Trophoblast cell (in vitro differentiated cells and primary cell): ENCODE measurements around the gene B9D2. TPM values are rescaled to one million over a fixed set of nuclear protein-coding genes. Genes with fewer than 3 reads are reported as not detected.

Source experiments
- DNase-seq, 2 donors: peaks; one replicate each; pipeline ENCODE4 v3.0.0-alpha.2; 2016
- H2AFZ ChIP-seq: 2 replicates; pipeline ENCODE4 v1.6.1; 2013; ENCODE audit warnings: low read length, moderate library complexity, mild to moderate bottlenecking; ENCODE audit not compliant: insufficient read depth, poor library complexity
- H2AK5ac ChIP-seq: 2 replicates; pipeline ENCODE4 v1.6.1; 2013; ENCODE audit warnings: mild to moderate bottlenecking, low read length
- H2BK120ac ChIP-seq: 2 replicates; pipeline ENCODE4 v1.6.1; 2013; ENCODE audit warnings: low read length, mild to moderate bottlenecking, moderate library complexity; ENCODE audit not compliant: insufficient read depth, poor library complexity
- H2BK12ac ChIP-seq: 2 replicates; pipeline ENCODE4 v1.6.1; 2013; ENCODE audit warnings: mild to moderate bottlenecking, low read length, moderate library complexity
- H2BK5ac ChIP-seq: 2 replicates; pipeline ENCODE4 v1.6.1; 2013; ENCODE audit warnings: low read length, low read depth, moderate library complexity, mild to moderate bottlenecking; ENCODE audit not compliant: poor library complexity
- H3K14ac ChIP-seq: 2 replicates; pipeline ENCODE4 v1.6.1; 2013; ENCODE audit warnings: mild to moderate bottlenecking, low read length
- H3K18ac ChIP-seq: 2 replicates; pipeline ENCODE4 v1.6.1; 2013; ENCODE audit warnings: mild to moderate bottlenecking, low read length
- H3K23ac ChIP-seq: 2 replicates; pipeline ENCODE4 v1.6.1; 2013; ENCODE audit warnings: low read length
- H3K27ac ChIP-seq: 2 replicates; pipeline ENCODE4 v1.5.1; 2013; ENCODE audit warnings: low read depth, mild to moderate bottlenecking, inconsistent platforms, low read length, moderate library complexity
- H3K27me3 ChIP-seq: 2 replicates; pipeline ENCODE4 v1.6.1; 2013; ENCODE audit warnings: inconsistent platforms, mild to moderate bottlenecking, low read length, moderate library complexity; ENCODE audit not compliant: insufficient read depth
- H3K36me3 ChIP-seq, 2 experiments: 1 replicate in 1 of 2; 2 replicates in 1 of 2; pipeline ENCODE4 v1.6.1; 2013; ENCODE audit warnings: low read length in 2 of 2, mild to moderate bottlenecking in 2 of 2, moderate library complexity in 1 of 2; ENCODE audit not compliant: insufficient read depth in 2 of 2, control insufficient read depth in 1 of 2
- H3K4ac ChIP-seq: 2 replicates; pipeline ENCODE4 v1.6.1; 2013; ENCODE audit warnings: low read depth, mild to moderate bottlenecking, low read length, moderate library complexity
- H3K4me1 ChIP-seq, 2 experiments: 1 replicate in 1 of 2; 2 replicates in 1 of 2; pipeline ENCODE4 v1.6.1; 2013; ENCODE audit warnings: low read length in 2 of 2, mild to moderate bottlenecking in 2 of 2, moderate library complexity in 1 of 2; ENCODE audit not compliant: insufficient read depth in 2 of 2, control insufficient read depth in 1 of 2
- H3K4me2 ChIP-seq: 2 replicates; pipeline ENCODE4 v1.6.1; 2013; ENCODE audit warnings: inconsistent platforms, mild to moderate bottlenecking, low read length, moderate library complexity
- H3K4me3 ChIP-seq: 2 replicates; pipeline ENCODE4 v1.5.1; 2013; ENCODE audit warnings: mild to moderate bottlenecking, low read depth, low read length, inconsistent platforms
- H3K79me1 ChIP-seq: one replicate; pipeline ENCODE4 v1.6.1; 2013; ENCODE audit warnings: low read length
- H3K79me2 ChIP-seq: 2 replicates; pipeline ENCODE4 v1.6.1; 2013; ENCODE audit warnings: low read length, mild to moderate bottlenecking; ENCODE audit not compliant: control insufficient read depth, insufficient read depth, poor library complexity
- H3K9ac ChIP-seq: 2 replicates; pipeline ENCODE4 v1.6.1; 2013; ENCODE audit warnings: mild to moderate bottlenecking, low read length
- H3K9me3 ChIP-seq: 2 replicates; pipeline ENCODE4 v1.6.1; 2013; ENCODE audit warnings: low read depth, mild to moderate bottlenecking, control low read depth, inconsistent platforms, low read length; ENCODE audit not compliant: insufficient read depth
- H4K12ac ChIP-seq: 2 replicates; pipeline ENCODE4 v1.6.1; 2013; ENCODE audit warnings: low read depth, mild to moderate bottlenecking, low read length, moderate library complexity
- H4K8ac ChIP-seq: 2 replicates; pipeline ENCODE4 v1.6.1; 2013; ENCODE audit warnings: low read depth, mild to moderate bottlenecking, low read length, moderate library complexity
- H4K91ac ChIP-seq: one replicate; pipeline ENCODE4 v1.6.1; 2013; ENCODE audit warnings: low read depth, mild to moderate bottlenecking, low read length, moderate library complexity
- WGBS: extraction: QIAGEN DNeasy Blood & Tissue Kit; methylation state at CpG from one replicate; pipeline ENCODE4 v1.1.7; 2013; ENCODE audit warnings: missing lambda C conversion rate; ENCODE audit not compliant: insufficient read length, insufficient coverage; ENCODE audit errors: extremely low coverage; 5-methylcytosine and 5-hydroxymethylcytosine counted together
- polyA plus RNA-seq: library from polyadenylated mRNA; stranded (reverse); fragments of 200-250 nt; gene quantifications from 2 replicates; pipeline ENCODE4 v1.2.3, GENCODE V29; 2013

The B9D2 gene, protein sequence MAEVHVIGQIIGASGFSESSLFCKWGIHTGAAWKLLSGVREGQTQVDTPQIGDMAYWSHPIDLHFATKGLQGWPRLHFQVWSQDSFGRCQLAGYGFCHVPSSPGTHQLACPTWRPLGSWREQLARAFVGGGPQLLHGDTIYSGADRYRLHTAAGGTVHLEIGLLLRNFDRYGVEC
- 3.2 TPM in 2 replicates for polyA plus RNA-seq

DNA sequence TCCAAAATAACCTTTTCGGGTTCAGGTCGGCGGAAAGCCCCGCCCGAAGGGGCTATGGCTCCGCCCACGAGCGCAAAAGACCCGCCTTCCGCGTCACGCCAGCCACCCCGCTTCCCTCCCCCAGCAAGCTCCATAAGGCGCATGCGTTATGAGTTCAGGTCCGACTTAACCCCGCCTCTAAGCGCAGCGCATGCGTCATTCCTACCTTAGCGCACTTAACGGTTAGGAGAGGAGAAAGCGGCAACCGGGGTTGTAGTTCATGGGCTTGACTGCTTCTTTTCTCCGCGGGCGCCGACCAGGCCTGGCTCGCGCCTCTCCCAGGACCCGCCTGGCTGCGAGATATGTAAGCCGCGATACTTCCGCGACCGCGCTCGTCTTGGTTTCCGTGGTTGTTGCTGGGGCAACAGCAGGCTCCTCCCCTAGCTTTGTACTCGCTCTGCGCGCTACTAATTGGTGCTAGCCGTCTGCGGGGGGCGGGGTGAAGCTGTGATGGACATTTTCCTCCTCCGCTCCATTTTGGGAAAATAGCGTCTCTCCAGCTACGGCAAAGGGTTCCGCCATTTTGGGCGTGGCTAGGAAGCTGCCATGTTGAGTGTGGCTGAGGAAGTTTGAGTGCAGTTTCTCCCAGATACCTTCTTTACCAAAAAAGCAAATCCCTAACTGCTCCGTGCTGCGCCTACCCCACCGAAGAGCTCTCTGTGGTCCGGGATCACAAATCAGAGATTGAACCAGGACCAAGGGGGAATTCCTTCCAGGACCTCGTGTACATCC is at the start of gene B9D2:
Gene B9D2, minus strand, starts transcription at position 397 of the 771 bp plus-strand sequence. CDS start 630 bp downstream, outside the sequence.
- H3K36me3 ChIP-seq: no peaks in the 10 kb centered on the region
- H3K79me1 ChIP-seq: peaks cover 8% of the 10 kb centered on the region
- peak within 1 kb of the TSS; percentile 81 for H4K12ac ChIP-seq
- H3K23ac ChIP-seq: no peak within 1 kb of the TSS
- peak within 1 kb of the TSS; percentile 84 for H4K91ac ChIP-seq
- H4K8ac ChIP-seq: peak within 1 kb of the TSS; percentile 93
- peak within 1 kb of the TSS; percentile 89 for H3K4me2 ChIP-seq
- peak within 1 kb of the TSS; percentile 71 for H2BK5ac ChIP-seq
- H2AFZ ChIP-seq: peak within 1 kb of the TSS; percentile 90
- peak within 1 kb of the TSS; percentile 48 for H2BK120ac ChIP-seq
- DNase-seq: peak; percentile 98 to 99
- no peak within 1 kb of the TSS for H2BK12ac ChIP-seq
- peak within 1 kb of the TSS; percentile 82 for H3K9ac ChIP-seq
- H3K27me3 ChIP-seq: no peaks in the 10 kb centered on the region
- no peaks in the 10 kb centered on the region for H3K9me3 ChIP-seq
- H3K27ac ChIP-seq: peak within 1 kb of the TSS; percentile 90
- H3K79me2 ChIP-seq: peaks cover 2% of the 10 kb centered on the region
- H3K4ac ChIP-seq: peak within 1 kb of the TSS; percentile 58
- H3K18ac ChIP-seq: peak within 1 kb of the TSS; percentile 81
- H3K4me3 ChIP-seq: peak within 1 kb of the TSS; percentile 87
- peak within 1 kb of the TSS; percentile 76 for H3K14ac ChIP-seq
- H3K4me1 ChIP-seq: peaks cover 4 to 6% of the 10 kb centered on the region in 2 experiments
- no CpG with 5 or more reads among the region's 56 CpGs for WGBS
- H2AK5ac ChIP-seq: peak within 1 kb of the TSS; percentile 77

DNA sequence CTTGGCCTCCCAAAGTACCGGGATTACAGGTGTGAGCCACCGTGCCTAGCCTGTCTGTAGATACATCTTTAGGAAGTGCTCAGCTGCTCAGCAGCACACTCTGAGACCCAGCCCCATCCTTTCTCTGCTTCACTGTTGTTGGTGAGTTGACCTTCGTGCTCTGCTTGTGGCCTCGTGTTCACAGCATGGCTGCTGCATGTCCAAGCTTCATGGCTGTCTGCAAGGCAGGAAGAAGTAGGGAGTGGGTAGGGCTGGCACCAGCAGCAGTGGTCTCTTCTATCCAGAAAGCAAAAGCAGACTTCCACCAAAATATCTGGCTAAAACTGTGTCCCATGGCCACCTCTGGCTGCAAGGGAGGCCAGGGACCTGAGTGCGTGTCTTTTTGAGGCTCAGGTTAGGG is 49.0 kb upstream of the B9D2 start:
- no peaks in the 10 kb centered on the region for H3K79me2 ChIP-seq
- H3K9ac ChIP-seq: no peak overlapping the region
- H3K18ac ChIP-seq: no peak overlapping the region
- peaks cover 19 to 21% of the 10 kb centered on the region in 2 experiments for H3K36me3 ChIP-seq
- no peak overlapping the region for H2AFZ ChIP-seq
- no peak overlapping the region for H4K8ac ChIP-seq
- no peak for DNase-seq
- H2BK5ac ChIP-seq: no peak overlapping the region
- H3K27me3 ChIP-seq: no peaks in the 10 kb centered on the region
- H3K4me2 ChIP-seq: no peak overlapping the region
- no peak overlapping the region for H3K4ac ChIP-seq
- H3K4me1 ChIP-seq: peaks cover 5 to 8% of the 10 kb centered on the region in 2 experiments
- no peak overlapping the region for H2BK120ac ChIP-seq
- H3K23ac ChIP-seq: no peak overlapping the region
- no peak overlapping the region for H3K4me3 ChIP-seq
- H2BK12ac ChIP-seq: no peak overlapping the region
- peaks cover 3% of the 10 kb centered on the region for H3K9me3 ChIP-seq
- no peak overlapping the region for H4K91ac ChIP-seq
- H2AK5ac ChIP-seq: no peak overlapping the region
- no peaks in the 10 kb centered on the region for H3K79me1 ChIP-seq
- H3K14ac ChIP-seq: no peak overlapping the region
- no peak overlapping the region for H3K27ac ChIP-seq
- H4K12ac ChIP-seq: no peak overlapping the region
- WGBS: no CpG with 5 or more reads among the region's 5 CpGs

DNA sequence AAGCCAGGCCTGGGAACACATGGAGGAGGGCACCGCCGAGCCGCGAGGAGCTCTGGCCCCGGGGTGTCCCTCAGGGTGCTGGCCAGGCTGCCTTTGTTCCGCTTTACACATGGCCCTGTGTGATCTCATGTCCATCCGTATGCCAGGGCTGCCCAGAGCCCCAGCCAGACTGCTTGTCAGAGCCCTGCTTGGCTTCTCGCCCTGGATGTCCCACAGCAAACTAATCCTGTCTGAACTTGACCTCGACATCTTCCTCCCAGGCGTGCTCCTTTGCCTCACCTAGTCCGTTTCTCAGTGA is 48.0 kb upstream of the B9D2 start:
- no peaks in the 10 kb centered on the region for H3K79me1 ChIP-seq
- no peak overlapping the region for H3K23ac ChIP-seq
- H2BK5ac ChIP-seq: no peak overlapping the region
- H3K14ac ChIP-seq: no peak overlapping the region
- H2AK5ac ChIP-seq: no peak overlapping the region
- H3K27me3 ChIP-seq: no peaks in the 10 kb centered on the region
- H3K4me2 ChIP-seq: no peak overlapping the region
- no peak overlapping the region for H4K12ac ChIP-seq
- H3K9me3 ChIP-seq: peaks cover 3% of the 10 kb centered on the region
- no peak overlapping the region for H2AFZ ChIP-seq
- no peak overlapping the region for H4K91ac ChIP-seq
- no peak overlapping the region for H4K8ac ChIP-seq
- no peak overlapping the region for H3K27ac ChIP-seq
- H3K4me1 ChIP-seq: peaks cover 5 to 8% of the 10 kb centered on the region in 2 experiments
- no CpG with 5 or more reads among the region's 11 CpGs for WGBS
- H2BK12ac ChIP-seq: no peak overlapping the region
- no peak overlapping the region for H3K9ac ChIP-seq
- no peak overlapping the region for H3K18ac ChIP-seq
- no peak overlapping the region for H2BK120ac ChIP-seq
- H3K4me3 ChIP-seq: no peak overlapping the region
- H3K36me3 ChIP-seq: peaks cover 17 to 21% of the 10 kb centered on the region in 2 experiments
- H3K4ac ChIP-seq: no peak overlapping the region
- DNase-seq: no peak
- H3K79me2 ChIP-seq: no peaks in the 10 kb centered on the region

DNA sequence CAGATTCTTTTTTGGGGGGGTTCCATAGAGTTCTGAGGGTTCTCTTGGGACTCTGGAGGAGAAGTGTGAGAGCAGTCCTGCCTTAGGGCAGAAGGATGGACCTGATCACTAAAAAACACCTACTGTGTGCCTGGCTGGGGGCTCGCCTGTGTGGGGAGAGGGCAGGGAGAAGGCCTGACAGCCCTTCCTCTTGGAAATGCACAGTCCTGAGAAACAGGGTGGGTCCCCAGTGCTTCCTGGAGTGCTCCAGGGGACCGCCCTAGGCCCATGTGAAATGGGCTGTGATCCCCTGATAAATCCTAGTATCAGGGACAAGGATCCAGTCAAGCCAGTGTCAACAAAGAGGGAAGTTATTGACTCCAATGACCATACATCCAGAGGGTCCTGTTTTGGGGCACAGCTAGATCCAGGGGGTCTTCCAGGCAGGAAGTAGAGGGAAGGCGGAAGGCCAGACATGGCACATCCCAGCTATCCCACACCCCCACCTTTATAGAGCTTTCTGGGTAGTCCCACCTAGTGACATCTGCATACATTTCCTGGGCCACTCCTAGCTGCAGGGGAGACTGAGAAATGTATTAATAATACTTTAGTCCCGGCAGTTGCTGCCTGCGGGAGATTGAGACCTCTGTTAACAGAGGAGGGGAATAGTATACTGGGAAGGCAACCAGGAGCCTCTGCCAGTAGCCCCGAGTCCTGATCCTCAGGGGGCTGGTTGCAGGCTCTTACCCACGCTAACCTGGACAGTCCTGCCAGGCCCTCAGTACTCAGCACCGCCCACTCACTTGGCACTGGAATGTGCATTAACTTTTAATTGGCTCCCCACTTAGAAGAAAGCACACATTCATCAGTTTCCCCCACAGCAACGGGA is 47.4 kb upstream of the B9D2 start:
- no peak overlapping the region for H2BK120ac ChIP-seq
- no peak overlapping the region for H2AK5ac ChIP-seq
- no peak for DNase-seq
- H2AFZ ChIP-seq: no peak overlapping the region
- H3K79me2 ChIP-seq: no peaks in the 10 kb centered on the region
- no peak overlapping the region for H3K4ac ChIP-seq
- H3K9me3 ChIP-seq: peaks cover 3% of the 10 kb centered on the region
- no CpG with 5 or more reads among the region's 9 CpGs for WGBS
- no peak overlapping the region for H2BK5ac ChIP-seq
- no peak overlapping the region for H3K4me3 ChIP-seq
- no peak overlapping the region for H3K27ac ChIP-seq
- no peak overlapping the region for H3K9ac ChIP-seq
- H3K4me2 ChIP-seq: no peak overlapping the region
- H4K12ac ChIP-seq: no peak overlapping the region
- H3K23ac ChIP-seq: no peak overlapping the region
- H3K36me3 ChIP-seq: peaks cover 17 to 21% of the 10 kb centered on the region in 2 experiments
- no peak overlapping the region for H3K14ac ChIP-seq
- no peak overlapping the region for H4K91ac ChIP-seq
- no peak overlapping the region for H4K8ac ChIP-seq
- no peak overlapping the region for H3K18ac ChIP-seq
- H3K4me1 ChIP-seq: peaks cover 5 to 8% of the 10 kb centered on the region in 2 experiments
- no peaks in the 10 kb centered on the region for H3K79me1 ChIP-seq
- no peak overlapping the region for H2BK12ac ChIP-seq
- no peaks in the 10 kb centered on the region for H3K27me3 ChIP-seq
